BJ (cell line): ENCODE measurements around the gene POLR3GL. TPM values are rescaled to one million over a fixed set of nuclear protein-coding genes. Genes with fewer than 3 reads are reported as not detected.

ENCODE experiments used
- CTCF ChIA-PET: fragments of 350-600 bp; formaldehyde crosslinking; extraction: SDS; loops from one replicate; lab custom pipeline; 2021; ENCODE audit warnings: antibody characterized with exemption, inconsistent platforms; lab: Yijun Ruan, JAX
- POLR2A ChIA-PET: fragments of 300-600 bp; sonication (Branson Sonifier 250); formaldehyde crosslinking; extraction: SDS; loops from one replicate; lab custom pipeline; 2021; ENCODE audit warnings: antibody characterized with exemption; lab: Charles Lee
- DNase-seq: peaks from one replicate; pipeline ENCODE4 v3.0.0-alpha.2; 2011; ENCODE audit warnings: low read depth
- H3K27me3 ChIP-seq: 2 replicates; pipeline ENCODE4 v1.6.0; 2011; ENCODE audit warnings: low read length; ENCODE audit not compliant: control insufficient read depth, insufficient read depth
- H3K36me3 ChIP-seq: 2 replicates; pipeline ENCODE4 v1.5.1; 2011; ENCODE audit warnings: low read length; ENCODE audit not compliant: control insufficient read depth, insufficient read depth
- H3K4me3 ChIP-seq: 2 replicates; pipeline ENCODE4 v1.5.1; 2011; ENCODE audit warnings: low read depth, mild to moderate bottlenecking, control low read depth, low read length
- polyA plus RNA-seq: library from polyadenylated mRNA; depleted of rRNA; stranded (reverse); fragments of >200 nt; gene quantifications from 2 replicates; pipeline ENCODE4 v1.2.3, GENCODE V29; 2011
- TF ChIP-seq, protein P1 (sequence below): IDR thresholded peaks from 2 replicates; pipeline ENCODE4 v1.5.1; 2011; ENCODE audit warnings: low read depth, mild to moderate bottlenecking, control low read depth, inconsistent platforms, low read length, moderate library complexity; ENCODE audit not compliant: insufficient read depth

Gene POLR3GL
- polyA plus RNA-seq, 1 experiment = 13.2 TPM

DNA sequence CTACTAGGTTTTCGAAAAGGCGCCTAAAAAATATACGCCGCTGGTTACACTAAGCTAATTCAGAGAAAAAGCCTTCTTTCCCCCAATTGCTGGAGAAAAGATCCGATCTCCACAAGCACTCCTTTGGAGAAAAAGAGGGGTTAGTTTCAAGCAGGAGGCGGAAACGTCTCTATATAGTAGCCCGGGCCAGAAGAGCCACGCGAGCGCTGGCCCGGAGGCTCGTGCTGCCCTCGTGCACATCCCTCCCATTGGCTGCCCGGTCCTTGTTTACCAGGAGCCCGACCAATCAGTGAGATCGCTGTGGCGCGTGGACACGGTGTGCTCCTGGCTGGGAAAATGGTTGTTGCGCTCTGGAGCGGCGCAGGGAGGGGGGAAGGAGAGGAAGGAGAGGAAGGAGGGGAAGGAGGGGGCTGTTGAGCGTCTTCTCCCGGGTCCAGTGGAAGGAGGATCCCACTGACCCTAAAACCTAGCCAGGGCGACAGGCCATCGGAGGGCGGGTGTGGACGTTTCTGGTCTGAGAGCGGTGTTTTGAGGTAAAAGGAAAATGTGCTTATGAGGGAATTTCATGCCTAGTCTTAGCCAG, 32.0 kb downstream of the POLR3GL start, which contains the start of gene TXNIP:
TSS of gene TXNIP (minus strand) at position 147 of the 583 bp plus-strand sequence. CDS start 313 bp downstream, outside the sequence.
- peaks cover 21% of the 10 kb centered on the region for H3K36me3 ChIP-seq
- ChIA-PET POLR2A (interaction anchor here (0.6 to 1.0 kb wide), 3 partner anchors 16 to 43 kb away, joined by 4 to 9 read pairs (median 4); no protein-coding TSS in a partner anchor), CTCF (interaction anchor here (0.5 to 12.4 kb wide), 4 partner anchors 10 to 105 kb away, joined by 3 to 117 read pairs (median 9); no protein-coding TSS in a partner anchor)
- peak; percentile 86 for DNase-seq
- no peaks in the 10 kb centered on the region for H3K27me3 ChIP-seq
- TF ChIP-seq, protein P1, sequence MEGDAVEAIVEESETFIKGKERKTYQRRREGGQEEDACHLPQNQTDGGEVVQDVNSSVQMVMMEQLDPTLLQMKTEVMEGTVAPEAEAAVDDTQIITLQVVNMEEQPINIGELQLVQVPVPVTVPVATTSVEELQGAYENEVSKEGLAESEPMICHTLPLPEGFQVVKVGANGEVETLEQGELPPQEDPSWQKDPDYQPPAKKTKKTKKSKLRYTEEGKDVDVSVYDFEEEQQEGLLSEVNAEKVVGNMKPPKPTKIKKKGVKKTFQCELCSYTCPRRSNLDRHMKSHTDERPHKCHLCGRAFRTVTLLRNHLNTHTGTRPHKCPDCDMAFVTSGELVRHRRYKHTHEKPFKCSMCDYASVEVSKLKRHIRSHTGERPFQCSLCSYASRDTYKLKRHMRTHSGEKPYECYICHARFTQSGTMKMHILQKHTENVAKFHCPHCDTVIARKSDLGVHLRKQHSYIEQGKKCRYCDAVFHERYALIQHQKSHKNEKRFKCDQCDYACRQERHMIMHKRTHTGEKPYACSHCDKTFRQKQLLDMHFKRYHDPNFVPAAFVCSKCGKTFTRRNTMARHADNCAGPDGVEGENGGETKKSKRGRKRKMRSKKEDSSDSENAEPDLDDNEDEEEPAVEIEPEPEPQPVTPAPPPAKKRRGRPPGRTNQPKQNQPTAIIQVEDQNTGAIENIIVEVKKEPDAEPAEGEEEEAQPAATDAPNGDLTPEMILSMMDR = no peak
- peak within 1 kb of the TSS; percentile 56 for H3K4me3 ChIP-seq

DNA sequence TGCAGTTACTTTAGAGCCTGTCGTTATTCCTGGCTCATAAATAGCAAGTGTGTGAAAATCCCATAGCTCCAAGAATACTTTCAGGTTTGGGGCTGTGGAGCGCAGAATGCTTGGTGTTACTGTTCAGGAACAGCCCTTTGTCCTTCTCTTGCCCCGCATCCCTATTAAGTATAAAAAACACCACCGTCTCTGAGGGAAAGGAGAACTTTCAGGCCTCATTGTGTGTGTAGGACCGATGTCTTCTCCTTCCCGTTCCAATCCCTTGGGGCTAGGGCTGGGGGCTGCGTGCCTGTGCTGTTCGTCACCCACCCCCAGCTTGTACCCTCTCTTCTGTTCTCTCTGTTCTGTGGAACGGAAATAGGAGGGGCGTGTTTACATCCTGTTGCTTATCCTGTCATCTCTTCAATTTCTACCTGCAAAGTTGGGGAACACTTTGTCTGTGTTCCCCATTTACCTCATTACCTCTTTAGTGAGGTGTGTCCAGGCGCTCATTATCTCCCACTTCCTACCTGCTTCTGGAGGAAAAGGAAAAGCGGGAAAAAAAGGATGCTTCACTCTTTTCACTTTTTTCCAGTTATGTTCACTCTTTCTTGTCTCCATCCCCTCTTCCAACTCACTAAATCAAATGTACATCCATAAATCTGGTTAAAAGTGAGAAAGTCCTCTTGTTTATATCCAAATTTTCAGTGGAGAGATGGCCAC, 32.7 kb downstream of the POLR3GL start:
- H3K36me3 ChIP-seq = peaks cover 21% of the 10 kb centered on the region
- no peak for DNase-seq
- TF ChIP-seq, protein P1 = no peak
- no peaks in the 10 kb centered on the region for H3K27me3 ChIP-seq
- POLR2A ChIA-PET = interaction anchor here (1.0 kb wide), 1 partner anchor 18 kb away, joined by 3 read pairs; no protein-coding TSS in a partner anchor
- CTCF ChIA-PET = interaction anchor here (0.9 to 12.4 kb wide), 4 partner anchors 9 to 105 kb away, joined by 3 to 117 read pairs (median 10); no protein-coding TSS in a partner anchor
- peak overlapping the region; percentile 35 for H3K4me3 ChIP-seq

DNA sequence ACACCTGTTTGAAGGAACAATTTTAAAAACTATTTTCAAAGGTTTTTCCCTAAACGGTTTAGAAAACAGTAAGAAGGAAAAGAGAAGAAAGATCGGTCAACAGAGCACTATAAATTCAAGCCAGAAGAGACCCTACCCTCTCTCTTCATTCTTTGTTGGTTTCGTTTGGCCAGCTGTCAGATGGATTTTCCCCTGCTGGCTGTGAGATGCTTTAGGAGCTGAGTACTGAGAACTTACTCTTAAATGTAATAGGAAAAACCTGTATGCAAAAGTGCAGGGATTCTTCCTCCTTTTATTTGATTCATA, 33.2 kb downstream of the POLR3GL start:
- POLR2A ChIA-PET = interaction anchor here (1.0 kb wide), 1 partner anchor 18 kb away, joined by 3 read pairs; no protein-coding TSS in a partner anchor

DNA sequence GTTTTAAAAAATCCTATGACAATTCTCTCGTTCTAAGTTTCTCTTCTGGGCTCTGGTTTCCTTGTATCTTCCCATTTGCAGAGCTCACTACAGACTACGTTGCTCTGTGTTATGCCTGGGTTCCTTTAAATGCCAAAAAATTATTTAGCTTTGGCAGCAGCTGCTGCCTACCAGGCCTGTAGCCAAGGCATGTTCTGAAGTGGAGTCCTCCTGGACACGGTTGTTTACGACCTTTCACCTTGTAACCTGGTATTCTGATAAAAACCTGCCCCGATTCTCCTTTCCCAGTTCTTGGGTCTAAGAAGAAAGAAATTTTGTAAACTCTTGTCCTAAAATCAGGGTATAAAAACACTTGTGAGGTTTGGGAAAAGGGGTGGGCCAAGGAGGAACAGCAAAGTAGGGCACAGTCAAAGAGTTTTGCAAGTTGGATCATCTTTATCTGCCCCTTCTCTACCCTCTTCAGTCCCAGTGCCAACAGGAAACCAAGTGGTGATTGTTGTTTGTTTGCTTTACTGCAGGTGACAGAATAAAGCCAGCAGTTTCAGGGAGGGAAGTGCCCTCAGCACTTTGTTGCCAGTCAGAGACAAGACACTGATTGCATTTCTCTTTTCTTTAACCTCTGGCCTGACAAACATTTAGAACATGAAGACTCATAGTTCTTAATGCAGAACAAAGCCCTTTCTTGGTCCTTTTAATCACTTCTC, 35.0 kb downstream of the POLR3GL start:
- DNase-seq = no peak
- CTCF ChIA-PET = interaction anchor here (2.6 kb wide), 1 partner anchor 7 kb away, joined by 14 read pairs; no protein-coding TSS in a partner anchor
- Histone ChIP-seq H3K27me3 (no peaks in the 10 kb centered on the region), H3K4me3 (no peak overlapping the region), H3K36me3 (peaks cover 2% of the 10 kb centered on the region)
- POLR2A ChIA-PET = no interaction called here
- TF ChIP-seq, protein P1 = no peak

More for the DNA sequence above, 33.2 kb downstream of the POLR3GL start:
- Histone ChIP-seq H3K4me3 (no peak overlapping the region), H3K36me3 (peaks cover 18% of the 10 kb centered on the region), H3K27me3 (no peaks in the 10 kb centered on the region)
- CTCF ChIA-PET = interaction anchor here (0.9 to 12.4 kb wide), 3 partner anchors 9 to 20 kb away, joined by 5 to 117 read pairs (median 14); no protein-coding TSS in a partner anchor
- DNase-seq = no peak
- TF ChIP-seq, protein P1 = no peak
